ENCODE results near the gene MBD1. TPM values are rescaled to one million over a fixed set of nuclear protein-coding genes. Genes with fewer than 3 reads are reported as not detected.

Gene MBD1
- total and polyA plus RNA-seq, 3 experiments from 2014 or later = 38.7 to 99.2 (median 83.0) TPM

GRCh38 chr18:50287441-50288347, 6.4 kb upstream of the MBD1 start, which contains the start of gene CXXC1:
TSS of gene CXXC1 (minus strand) at chr18:50287692. CDS start at chr18:50287589, 103 bp downstream.
- Histone ChIP-seq H3K4me3 (ENCODE audit: low read length) (peak within 1 kb of the TSS; percentile 98), H3K27me3 (ENCODE audit: insufficient read depth, low read length, poor library complexity, severe bottlenecking) (no peaks in the 10 kb centered on the region), H3K9me3 (ENCODE audit: low read length) (no peaks in the 10 kb centered on the region), H3K27ac (ENCODE audit: low read depth, low read length) (peak within 1 kb of the TSS; percentile 97), H3K4me1 (ENCODE audit: insufficient read depth, low read length) (peaks cover 9% of the 10 kb centered on the region), H3K36me3 (ENCODE audit: insufficient read depth, low read length) (no peaks in the 10 kb centered on the region)
- Mint-ChIP-seq H3K9me3 (no peaks in the 10 kb centered on the region), H3K36me3 (peaks cover 13 to 51% (median 17%) of the 10 kb centered on the region in 3 donors), H3K27ac (peak within 1 kb of the TSS; percentile 84 to 100 (median 100)), H3K27me3 (no peaks in the 10 kb centered on the region), H3K4me3 (peak within 1 kb of the TSS; percentile 89 to 99 (median 96)), H3K4me1 (peaks cover 23 to 38% (median 28%) of the 10 kb centered on the region in 3 donors)
- POLR2A ChIA-PET = interaction anchor here (0.8 to 1.0 kb wide), 2 partner anchors 10 to 19 kb away, joined by 3 to 4 read pairs; no protein-coding TSS in a partner anchor
- peak; percentile 97 to 99 (median 97) for DNase-seq
- CTCF ChIA-PET = no interaction called here

GRCh38 chr18:50287028-50287440, 5.7 kb upstream of the MBD1 start:
- Histone ChIP-seq H3K9me3 (ENCODE audit: low read length) (no peaks in the 10 kb centered on the region), H3K27me3 (ENCODE audit: insufficient read depth, low read length, poor library complexity, severe bottlenecking) (no peaks in the 10 kb centered on the region), H3K4me3 (ENCODE audit: low read length) (peak overlapping the region; percentile 98), H3K36me3 (ENCODE audit: insufficient read depth, low read length) (no peaks in the 10 kb centered on the region), H3K4me1 (ENCODE audit: insufficient read depth, low read length) (peaks cover 12% of the 10 kb centered on the region), H3K27ac (ENCODE audit: low read depth, low read length) (peak overlapping the region; percentile 97)
- H3K27ac Mint-ChIP-seq = peak overlapping the region; percentile 84 to 100 (median 100)
- H3K36me3 Mint-ChIP-seq = peaks cover 13 to 56% (median 17%) of the 10 kb centered on the region in 3 donors
- ChIA-PET CTCF (no interaction called here), POLR2A (no interaction called here)
- peaks cover 23 to 42% (median 28%) of the 10 kb centered on the region in 3 donors for H3K4me1 Mint-ChIP-seq
- H3K4me3 Mint-ChIP-seq = peak overlapping the region; percentile 89 to 99 (median 96)
- DNase-seq = no peak
- no peaks in the 10 kb centered on the region for H3K27me3 Mint-ChIP-seq
- no peaks in the 10 kb centered on the region for H3K9me3 Mint-ChIP-seq

DNA sequence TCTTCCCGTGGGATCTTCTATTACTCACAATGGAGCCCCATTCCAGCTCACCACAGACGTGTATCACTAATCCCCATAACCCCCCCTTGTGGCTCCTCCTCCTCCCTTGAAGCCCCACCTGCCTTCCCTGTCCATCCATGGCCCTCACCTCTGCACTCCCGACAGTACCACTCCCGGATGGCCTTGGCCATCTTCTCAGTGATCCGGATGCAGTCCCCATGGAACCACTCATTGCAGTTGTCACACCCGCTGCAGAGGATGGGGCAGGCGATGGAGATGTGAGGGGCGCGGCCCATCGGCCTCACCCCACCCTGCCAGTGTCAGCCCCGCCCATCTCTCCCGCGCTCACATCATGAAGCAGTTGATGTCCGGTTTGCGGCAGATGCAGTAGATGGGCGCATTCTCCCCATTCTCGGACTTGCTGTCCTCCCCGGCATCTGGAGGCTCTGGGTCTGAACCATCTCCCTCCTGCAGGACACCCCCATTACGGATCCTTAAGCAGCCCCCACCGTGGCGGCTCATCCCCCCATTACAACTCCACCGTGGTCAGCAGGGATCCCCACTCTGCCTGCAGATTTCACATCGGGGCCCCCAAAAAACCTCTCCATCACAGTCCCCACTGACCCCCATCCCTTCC, 5.2 kb upstream of the MBD1 start:
- ChIA-PET CTCF (no interaction called here), POLR2A (no interaction called here)
- Mint-ChIP-seq H3K27ac (peak overlapping the region; percentile 84 to 100 (median 100)), H3K4me1 (peaks cover 23 to 45% (median 28%) of the 10 kb centered on the region in 3 donors), H3K9me3 (no peaks in the 10 kb centered on the region), H3K4me3 (peak overlapping the region; percentile 89 to 99 (median 96)), H3K36me3 (peaks cover 13 to 59% (median 17%) of the 10 kb centered on the region in 3 donors), H3K27me3 (peaks cover 0 to 1% of the 10 kb centered on the region in 2 donors)
- Histone ChIP-seq H3K4me1 (ENCODE audit: insufficient read depth, low read length) (peaks cover 14% of the 10 kb centered on the region), H3K4me3 (ENCODE audit: low read length) (peak overlapping the region; percentile 98), H3K27me3 (ENCODE audit: insufficient read depth, low read length, poor library complexity, severe bottlenecking) (no peaks in the 10 kb centered on the region), H3K9me3 (ENCODE audit: low read length) (no peaks in the 10 kb centered on the region), H3K36me3 (ENCODE audit: insufficient read depth, low read length) (no peaks in the 10 kb centered on the region), H3K27ac (ENCODE audit: low read depth, low read length) (peak overlapping the region; percentile 97)
- DNase-seq = peak in 1 of 5 donors; percentile 58

GRCh38 chr18:50285631-50286321, 4.5 kb upstream of the MBD1 start:
- Histone ChIP-seq H3K4me3 (ENCODE audit: low read length) (no peak overlapping the region), H3K36me3 (ENCODE audit: insufficient read depth, low read length) (no peaks in the 10 kb centered on the region), H3K9me3 (ENCODE audit: low read length) (no peaks in the 10 kb centered on the region), H3K4me1 (ENCODE audit: insufficient read depth, low read length) (peaks cover 16% of the 10 kb centered on the region), H3K27ac (ENCODE audit: low read depth, low read length) (no peak overlapping the region), H3K27me3 (ENCODE audit: insufficient read depth, low read length, poor library complexity, severe bottlenecking) (no peaks in the 10 kb centered on the region)
- Mint-ChIP-seq H3K4me1 (peaks cover 30 to 52% (median 34%) of the 10 kb centered on the region in 3 donors), H3K4me3 (peak overlapping the region; percentile 81 to 97 (median 96)), H3K27ac (peak overlapping the region in 6 of 8 donors; percentile 78 to 100 (median 100)), H3K36me3 (peaks cover 13 to 66% (median 17%) of the 10 kb centered on the region in 3 donors), H3K9me3 (no peaks in the 10 kb centered on the region), H3K27me3 (peaks cover 0 to 1% of the 10 kb centered on the region in 2 donors)
- ChIA-PET CTCF (no interaction called here), POLR2A (no interaction called here)
- peak in 1 of 5 donors; percentile 48 for DNase-seq

GRCh38 chr18:50285071-50285470, 3.7 kb upstream of the MBD1 start:
- peak overlapping the region in 3 of 7 donors; percentile 21 to 80 (median 53) for H3K4me3 Mint-ChIP-seq
- no peaks in the 10 kb centered on the region for H3K9me3 ChIP-seq (ENCODE audit: low read length)
- no peak for DNase-seq
- H3K4me1 Mint-ChIP-seq = peaks cover 37 to 59% (median 41%) of the 10 kb centered on the region in 3 donors
- no peak overlapping the region for H3K27ac ChIP-seq (ENCODE audit: low read depth, low read length)
- H3K4me3 ChIP-seq (ENCODE audit: low read length) = no peak overlapping the region
- peaks cover 13 to 73% (median 17%) of the 10 kb centered on the region in 3 donors for H3K36me3 Mint-ChIP-seq
- H3K27ac Mint-ChIP-seq = no peak overlapping the region
- POLR2A ChIA-PET = no interaction called here
- no peaks in the 10 kb centered on the region for H3K9me3 Mint-ChIP-seq
- H3K36me3 ChIP-seq (ENCODE audit: insufficient read depth, low read length) = no peaks in the 10 kb centered on the region
- peaks cover 23% of the 10 kb centered on the region for H3K4me1 ChIP-seq (ENCODE audit: insufficient read depth, low read length)
- no peaks in the 10 kb centered on the region for H3K27me3 ChIP-seq (ENCODE audit: insufficient read depth, low read length, poor library complexity, severe bottlenecking)
- CTCF ChIA-PET = no interaction called here
- peaks cover 0 to 1% of the 10 kb centered on the region in 2 donors for H3K27me3 Mint-ChIP-seq

DNA sequence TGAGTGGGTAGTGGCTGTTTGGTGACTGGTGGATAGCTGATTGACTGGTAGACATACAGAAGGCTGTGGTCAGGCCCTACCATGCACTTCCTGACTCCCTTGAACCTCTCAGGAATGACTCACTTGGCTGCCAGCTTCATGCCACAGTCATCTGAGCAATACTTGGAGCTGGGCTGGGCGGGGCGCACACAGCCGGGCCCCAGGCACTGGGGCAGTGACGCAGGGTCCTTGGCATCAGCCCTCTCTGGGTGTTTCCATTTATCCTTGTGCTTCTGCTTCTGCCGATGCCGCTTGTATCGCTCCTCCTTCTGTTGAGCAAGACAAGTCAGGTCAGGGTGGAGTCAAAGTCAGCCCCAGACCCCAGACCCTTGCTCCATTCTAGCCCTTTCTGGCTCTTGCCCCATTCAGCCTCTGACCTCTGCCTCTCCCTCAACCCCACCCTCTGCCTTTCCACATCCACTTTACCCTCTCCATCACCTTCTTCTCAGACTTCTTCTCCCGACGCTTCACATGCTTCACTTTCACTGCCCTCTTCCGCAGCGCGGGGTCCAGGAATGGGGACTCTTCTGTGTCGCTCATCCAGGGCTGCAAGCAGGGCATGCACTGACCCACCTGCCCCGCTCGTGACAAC, 3.0 kb upstream of the MBD1 start:
- H3K4me3 Mint-ChIP-seq = peak overlapping the region; percentile 9 to 81 (median 68)

GRCh38 chr18:50283469-50284209, 2.3 kb upstream of the MBD1 start:
- ChIA-PET POLR2A (no interaction called here), CTCF (no interaction called here)
- no peaks in the 10 kb centered on the region for H3K9me3 Mint-ChIP-seq
- peaks cover 46 to 66% (median 47%) of the 10 kb centered on the region in 3 donors for H3K4me1 Mint-ChIP-seq
- peak overlapping the region in 7 of 8 donors; percentile 3 to 89 (median 66) for H3K27ac Mint-ChIP-seq
- peak overlapping the region; percentile 9 to 98 (median 67) for H3K4me3 Mint-ChIP-seq
- H3K9me3 ChIP-seq (ENCODE audit: low read length) = no peaks in the 10 kb centered on the region
- DNase-seq = peak in 1 of 5 donors; percentile 61
- H3K36me3 ChIP-seq (ENCODE audit: insufficient read depth, low read length) = no peaks in the 10 kb centered on the region
- H3K36me3 Mint-ChIP-seq = peaks cover 13 to 82% (median 17%) of the 10 kb centered on the region in 3 donors
- H3K4me3 ChIP-seq (ENCODE audit: low read length) = no peak overlapping the region
- H3K27ac ChIP-seq (ENCODE audit: low read depth, low read length) = no peak overlapping the region
- H3K4me1 ChIP-seq (ENCODE audit: insufficient read depth, low read length) = peaks cover 37% of the 10 kb centered on the region
- H3K27me3 Mint-ChIP-seq = peaks cover 0 to 1% of the 10 kb centered on the region in 2 donors
- no peaks in the 10 kb centered on the region for H3K27me3 ChIP-seq (ENCODE audit: insufficient read depth, low read length, poor library complexity, severe bottlenecking)

More for the DNA sequence above, 3.0 kb upstream of the MBD1 start:
- no peak overlapping the region for H3K27ac ChIP-seq (ENCODE audit: low read depth, low read length)
- no peaks in the 10 kb centered on the region for H3K9me3 Mint-ChIP-seq
- peaks cover 41 to 64% (median 44%) of the 10 kb centered on the region in 3 donors for H3K4me1 Mint-ChIP-seq
- ChIA-PET POLR2A (no interaction called here), CTCF (no interaction called here)
- H3K36me3 ChIP-seq (ENCODE audit: insufficient read depth, low read length) = no peaks in the 10 kb centered on the region
- peaks cover 13 to 74% (median 17%) of the 10 kb centered on the region in 3 donors for H3K36me3 Mint-ChIP-seq
- peaks cover 30% of the 10 kb centered on the region for H3K4me1 ChIP-seq (ENCODE audit: insufficient read depth, low read length)
- no peaks in the 10 kb centered on the region for H3K9me3 ChIP-seq (ENCODE audit: low read length)
- H3K27ac Mint-ChIP-seq = peak overlapping the region in 4 of 8 donors; percentile 15 to 89 (median 71)
- peaks cover 0 to 1% of the 10 kb centered on the region in 2 donors for H3K27me3 Mint-ChIP-seq
- no peak for DNase-seq
- H3K27me3 ChIP-seq (ENCODE audit: insufficient read depth, low read length, poor library complexity, severe bottlenecking) = no peaks in the 10 kb centered on the region
- H3K4me3 ChIP-seq (ENCODE audit: low read length) = no peak overlapping the region
